Heart left ventricle (tissue), 16 donors: ENCODE results near the gene GREB1. TPM values are rescaled to one million over a fixed set of nuclear protein-coding genes. Genes with fewer than 3 reads are reported as not detected.

ENCODE experiments used
- ATAC-seq, 4 donors: fragments of 200-7000 bp; cut with Tn5 transposase; one replicate each; pipeline ENCODE4 v1.9.1; 2020 to 2022; ENCODE audit warnings: moderate library complexity in 4 of 4, mild to moderate bottlenecking in 3 of 4, moderate number of reproducible peaks in 1 of 4
- DNase-seq, 5 donors: peaks; one replicate each; pipeline ENCODE4 v3.0.0-alpha.2; 2020
- H3K27ac ChIP-seq, 12 donors: fragments of 200-600 bp; sonication (generic) in 4 of 12; one replicate each; pipeline versions ENCODE4 v1.5.0 to v1.8.0; 2016 to 2022; ENCODE audit warnings: mild to moderate bottlenecking in 2 of 12
- H3K27me3 ChIP-seq, 9 donors: fragments of 200-600 bp; sonication (generic) in 2 of 9; one replicate each; pipeline versions ENCODE4 v1.5.1 to v1.8.0; 2016 to 2022; ENCODE audit warnings: mild to moderate bottlenecking in 3 of 9
- H3K36me3 ChIP-seq, 9 donors: fragments of 200-600 bp; sonication (generic) in 2 of 9; one replicate each; pipeline versions ENCODE4 v1.5.0 to v1.8.0; 2018 to 2022; ENCODE audit warnings: mild to moderate bottlenecking in 2 of 9
- H3K4me1 ChIP-seq, 12 donors: fragments of 200-600 bp; sonication (generic) in 4 of 12; one replicate each; pipeline versions ENCODE4 v1.5.0 to v1.8.0; 2016 to 2022; ENCODE audit warnings: mild to moderate bottlenecking in 3 of 12
- H3K4me3 ChIP-seq, 12 donors: fragments of 200-600 bp; sonication (generic) in 4 of 12; one replicate each; pipeline versions ENCODE4 v1.5.0 to v1.8.0; 2017 to 2022; ENCODE audit warnings: mild to moderate bottlenecking in 9 of 12, moderate library complexity in 4 of 12
- H3K9me3 ChIP-seq, 12 donors: fragments of 200-600 bp; sonication (generic) in 4 of 12; one replicate each; pipeline versions ENCODE4 v1.5.0 to v1.8.0; 2016 to 2022; ENCODE audit warnings: mild to moderate bottlenecking in 1 of 12
- POLR2A ChIP-seq, 2 donors: fragments of 450-650 bp; IDR thresholded peaks; one replicate each; pipeline ENCODE4 v1.6.1; 2017; ENCODE audit warnings: antibody characterized with exemption in 2 of 2, mild to moderate bottlenecking in 2 of 2, moderate library complexity in 2 of 2
- WGBS, 4 donors: extraction: QIAGEN DNeasy Blood & Tissue Kit in 2 of 4; methylation state at CpG; one replicate each; pipeline versions ENCODE4 v1.1.5 to v1.1.7; 2013 to 2018; 5-methylcytosine and 5-hydroxymethylcytosine counted together
- intact Hi-C, 10 donors: fragments of 100-400 bp; cut with DNase I; formaldehyde crosslinking; loops; one replicate each; pipeline versions ENCODE4 v1.11.1 to v1.14.2; 2022
- polyA plus RNA-seq, 2 donors: library from polyadenylated mRNA; stranded (reverse); fragments of 200-250 nt; gene quantifications; one replicate each; pipeline ENCODE4 v1.2.3, GENCODE V29; 2013
- total RNA-seq, 9 donors: library from RNA; depleted of rRNA in 2 of 9; stranded (reverse); fragments of >200 nt in 2 of 9; fragmentation: NEBNext Ultra II Directional in 3 of 9; extraction: Animal tissue kit (Norgen Biotek cat#: 25700) in 3 of 9; gene quantifications; one replicate each; pipeline versions ENCODE4 v1.1.0 to v1.2.4, GENCODE V29; 2016 to 2023
- TF ChIP-seq, protein P1 (sequence below), 12 donors: fragments of 200-600 bp; sonication (generic) in 4 of 12; IDR thresholded peaks; one replicate each; pipeline versions ENCODE4 v1.5.0 to v1.8.0; 2018 to 2022; ENCODE audit warnings: antibody characterized with exemption in 12 of 12, mild to moderate bottlenecking in 5 of 12
- donor health status: ischemic (EF 13 %, LVEDD 7.1; RV severe dilation, severe dysfunction).
- donor health status: healthy with polysubstance abuse.
- donor health status: DM: no; HTN: yes; CAD: no.
- donor health status: DM: no; HTN: no; CAD: no.
- donor health status: ischemic (EF 25% LVEDD 6.9; RV normal size, moderate dysfunction).
- donor health status: ischemic (EF 25% LVEDD 5.7; RV mildly dilated, moderate dysfunction).
- donor health status: healthy.
- donor health status: DM: yes; HTN: yes; CAD: no.
- donor health status: ischemic (EF 35%, LVEDD 5.7; RV mildly dilated, moderate dysfunction).
- donor health status: nonischemic (EF 11% LVEDD 7.7; RV severe dilation, severe dysfunction).
- donor health status: DM: yes; HTN: yes; CAD: no.
- donor health status: PGD.
- donor health status: ischemic (EF 29% LVEDD 5.4; RV normal size, mild dysfunction).
- donor health status: nonischemic (EF 23%, LVEDD 6.1; RV moderate dilation, normal function).

Gene GREB1
- total and polyA plus RNA-seq, 11 donors, result 1.4 to 11.5 (median 5.6) TPM

DNA sequence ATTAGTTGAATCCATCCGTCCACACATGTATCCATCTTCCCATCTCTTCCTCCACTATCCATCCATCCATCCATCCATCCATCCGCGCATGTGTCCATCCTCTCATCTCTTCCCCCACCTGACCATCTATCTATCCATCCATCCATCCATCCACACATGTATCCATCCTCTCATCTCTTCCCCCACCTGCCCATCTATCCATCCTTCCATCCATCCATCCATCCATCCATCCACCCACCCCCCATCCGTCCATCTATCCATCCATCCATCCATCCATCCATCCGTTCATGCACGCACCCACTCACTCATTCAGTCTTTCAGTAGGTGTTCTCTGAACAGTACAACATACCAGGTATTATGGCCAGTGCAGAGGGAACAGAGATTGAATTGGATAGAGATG lies 18.9 kb upstream of the GREB1 start:
- Histone ChIP-seq H3K27ac (no peak overlapping the region), H3K27me3 (no peaks in the 10 kb centered on the region), H3K4me1 (peaks cover 0 to 2% (median 0%) of the 10 kb centered on the region in 12 donors), H3K9me3 (peaks cover 0 to 9% (median 0%) of the 10 kb centered on the region in 12 donors), H3K36me3 (no peaks in the 10 kb centered on the region), H3K4me3 (no peak overlapping the region)
- no peak for TF ChIP-seq POLR2A (IDR thresholded peaks at IDR 0.05)
- TF ChIP-seq, protein P1, sequence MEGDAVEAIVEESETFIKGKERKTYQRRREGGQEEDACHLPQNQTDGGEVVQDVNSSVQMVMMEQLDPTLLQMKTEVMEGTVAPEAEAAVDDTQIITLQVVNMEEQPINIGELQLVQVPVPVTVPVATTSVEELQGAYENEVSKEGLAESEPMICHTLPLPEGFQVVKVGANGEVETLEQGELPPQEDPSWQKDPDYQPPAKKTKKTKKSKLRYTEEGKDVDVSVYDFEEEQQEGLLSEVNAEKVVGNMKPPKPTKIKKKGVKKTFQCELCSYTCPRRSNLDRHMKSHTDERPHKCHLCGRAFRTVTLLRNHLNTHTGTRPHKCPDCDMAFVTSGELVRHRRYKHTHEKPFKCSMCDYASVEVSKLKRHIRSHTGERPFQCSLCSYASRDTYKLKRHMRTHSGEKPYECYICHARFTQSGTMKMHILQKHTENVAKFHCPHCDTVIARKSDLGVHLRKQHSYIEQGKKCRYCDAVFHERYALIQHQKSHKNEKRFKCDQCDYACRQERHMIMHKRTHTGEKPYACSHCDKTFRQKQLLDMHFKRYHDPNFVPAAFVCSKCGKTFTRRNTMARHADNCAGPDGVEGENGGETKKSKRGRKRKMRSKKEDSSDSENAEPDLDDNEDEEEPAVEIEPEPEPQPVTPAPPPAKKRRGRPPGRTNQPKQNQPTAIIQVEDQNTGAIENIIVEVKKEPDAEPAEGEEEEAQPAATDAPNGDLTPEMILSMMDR (IDR thresholded peaks at IDR 0.05), result no peak
- intact Hi-C loops, result no loop called here
- DNase-seq (no peak), ATAC-seq (no peak)
- 80 to 97% (median 87%) methylated on average over 6 of the region's 6 CpGs for WGBS, 4 donors

DNA sequence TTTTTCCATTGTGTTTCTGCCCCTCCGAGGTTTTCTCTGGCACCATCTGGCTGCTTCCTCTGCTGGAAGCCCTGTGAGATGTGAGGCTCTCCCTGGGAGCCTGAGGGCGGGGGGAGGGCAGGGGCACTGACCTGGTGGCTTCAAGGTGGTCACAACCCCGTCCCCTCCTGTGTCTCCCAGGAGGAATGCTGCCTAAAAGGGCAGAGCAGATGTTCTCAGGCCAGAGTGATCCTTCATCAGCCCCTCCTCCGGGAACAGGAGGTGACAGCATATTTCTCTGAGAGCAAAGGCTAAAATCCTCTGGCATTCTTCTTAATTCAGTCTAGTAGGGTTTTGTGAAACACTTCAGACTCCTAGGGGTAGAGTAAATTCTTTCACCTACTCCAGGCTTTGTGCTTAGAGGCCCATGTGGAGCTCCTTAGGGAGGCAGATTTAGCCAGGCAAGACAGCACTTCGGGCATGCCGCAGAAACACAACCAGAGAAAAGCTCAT lies 18.3 kb upstream of the GREB1 start:
- no peak for ATAC-seq
- no peaks in the 10 kb centered on the region for H3K36me3 ChIP-seq
- TF ChIP-seq, protein P1 (IDR thresholded peaks at IDR 0.05), result no peak
- no peak for TF ChIP-seq POLR2A (IDR thresholded peaks at IDR 0.05)
- intact Hi-C loops, result no loop called here
- H3K27me3 ChIP-seq, result no peaks in the 10 kb centered on the region
- H3K4me1 ChIP-seq, result peaks cover 0 to 2% (median 0%) of the 10 kb centered on the region in 12 donors
- DNase-seq, result no peak
- H3K4me3 ChIP-seq, result no peak overlapping the region
- H3K9me3 ChIP-seq, result peaks cover 0 to 14% (median 0%) of the 10 kb centered on the region in 12 donors
- WGBS, 4 donors, result 50 to 78% (median 60%) methylated on average over 6 of the region's 6 CpGs
- H3K27ac ChIP-seq, result no peak overlapping the region

DNA sequence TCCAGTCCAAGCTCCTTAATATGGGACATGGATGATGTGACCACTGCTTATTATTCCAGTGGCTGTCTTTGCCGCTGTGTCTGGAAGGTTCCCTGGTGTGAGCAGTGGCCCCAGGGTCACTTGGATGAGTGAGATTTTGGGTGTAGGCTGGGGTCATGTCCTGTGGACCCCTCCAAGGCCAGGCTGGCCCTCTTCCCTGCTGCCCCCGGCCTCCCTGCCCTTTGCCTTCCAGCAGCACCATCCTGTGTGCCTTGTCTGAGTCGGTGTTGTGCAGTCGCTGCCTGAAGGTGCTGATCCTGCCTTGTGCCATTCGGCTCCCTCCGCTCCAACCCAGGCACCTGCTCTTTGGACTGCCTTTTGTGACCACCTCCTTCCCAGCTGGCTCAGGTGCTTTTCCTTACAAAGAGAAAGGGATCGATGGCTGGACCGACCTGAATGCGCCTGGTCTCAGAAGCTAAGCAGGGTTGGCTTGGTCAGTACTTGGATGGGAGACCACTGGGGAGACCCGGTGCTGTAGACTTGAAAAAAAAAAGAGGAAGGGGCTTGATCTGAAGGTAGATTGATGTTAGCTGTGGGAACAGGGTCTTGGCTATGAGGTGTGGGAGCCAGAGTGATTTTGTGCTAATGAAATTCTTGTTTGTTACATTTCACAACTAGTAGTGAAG lies 16.7 kb upstream of the GREB1 start:
- Histone ChIP-seq H3K36me3 (no peaks in the 10 kb centered on the region), H3K4me3 (no peak overlapping the region), H3K4me1 (peaks cover 0 to 2% (median 0%) of the 10 kb centered on the region in 12 donors), H3K27ac (no peak overlapping the region), H3K27me3 (no peaks in the 10 kb centered on the region), H3K9me3 (peaks cover 0 to 14% (median 0%) of the 10 kb centered on the region in 12 donors)
- DNase-seq, result no peak
- TF ChIP-seq, protein P1 (IDR thresholded peaks at IDR 0.05), result no peak
- TF ChIP-seq POLR2A (IDR thresholded peaks at IDR 0.05), result no peak
- intact Hi-C loops, result no loop called here
- WGBS, 4 donors, result 87 to 95% (median 88%) methylated on average over 10 of the region's 10 CpGs
- ATAC-seq, result no peak

DNA sequence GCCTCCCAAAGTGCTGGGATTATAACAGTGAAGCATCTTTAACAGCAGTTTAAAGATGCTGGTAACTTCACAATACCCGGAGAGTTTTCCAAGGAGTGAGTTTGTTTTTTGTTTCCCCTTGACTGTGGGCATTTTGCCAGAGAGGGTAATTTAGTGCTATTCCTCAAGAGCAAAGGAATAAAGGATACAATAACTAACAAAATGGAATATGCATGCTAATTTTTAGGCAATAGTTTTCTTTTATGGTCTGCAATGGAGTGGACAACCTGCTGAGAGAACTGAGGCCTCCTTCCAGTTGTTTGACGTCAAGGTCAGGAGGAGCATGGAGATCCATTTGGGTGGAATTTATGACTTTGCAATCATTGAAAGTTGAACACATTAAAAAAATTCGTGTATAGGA lies 15.9 kb upstream of the GREB1 start:
- ATAC-seq, result no peak
- TF ChIP-seq POLR2A (IDR thresholded peaks at IDR 0.05), result no peak
- TF ChIP-seq, protein P1 (IDR thresholded peaks at IDR 0.05), result no peak
- H3K4me1 ChIP-seq, result peaks cover 0 to 2% (median 0%) of the 10 kb centered on the region in 12 donors
- intact Hi-C loops, result no loop called here
- H3K27me3 ChIP-seq, result no peaks in the 10 kb centered on the region
- no peak for DNase-seq
- 68 to 74% (median 72%) methylated on average over 3 of the region's 3 CpGs for WGBS, 4 donors
- no peak overlapping the region for H3K4me3 ChIP-seq
- H3K9me3 ChIP-seq, result peaks cover 0 to 14% (median 0%) of the 10 kb centered on the region in 12 donors
- no peaks in the 10 kb centered on the region for H3K36me3 ChIP-seq
- no peak overlapping the region for H3K27ac ChIP-seq
